SU-DHL-6 (cell line): ENCODE measurements around the gene IFITM2.
A peak's percentile ranks its signal among the peaks of the same experiment; 100 is the strongest.
"Not testable (repeated sequence)": the region's sequence is repeated elsewhere in the genome, so short reads cannot be mapped to it uniquely, and the experiment has no call there.

Experiments used
- H2AFZ ChIP-seq: fragments of 200-600 bp; sonication (generic); 2 replicates; pipeline ENCODE4 v1.6.1; 2014; ENCODE audit warnings: low read depth, mild to moderate bottlenecking, moderate library complexity, mixed read lengths, antibody characterized with exemption, low read length; ENCODE audit not compliant: severe bottlenecking
- H3F3A ChIP-seq: fragments of 200-600 bp; shearing (Covaris generic); 2 replicates; pipeline ENCODE4 v1.6.0; 2016; ENCODE audit warnings: antibody characterized with exemption, mild to moderate bottlenecking; ENCODE audit not compliant: insufficient read depth
- H3K27ac ChIP-seq: fragments of 200-600 bp; sonication (generic); 2 replicates; pipeline ENCODE4 v1.5.1; 2016; ENCODE audit warnings: low read depth, mild to moderate bottlenecking, low read length, moderate library complexity, mixed read lengths
- H3K27me3 ChIP-seq: fragments of 200-600 bp; sonication (generic), shearing (Covaris generic); 2 replicates; pipeline ENCODE4 v1.6.0; 2014; ENCODE audit warnings: mild to moderate bottlenecking, low read length
- H3K36me3 ChIP-seq: fragments of 200-600 bp; sonication (generic); 2 replicates; pipeline ENCODE4 v1.6.1; 2014; ENCODE audit warnings: mild to moderate bottlenecking, low read length, mixed read lengths
- H3K4me2 ChIP-seq: fragments of 300-600, 200-600 bp; shearing (Covaris generic), sonication (generic); 2 replicates; pipeline ENCODE4 v1.6.0; 2014; ENCODE audit warnings: low read length, low read depth, mild to moderate bottlenecking; ENCODE audit not compliant: poor library complexity, severe bottlenecking
- H3K4me3 ChIP-seq: fragments of 200-600 bp; sonication (generic); 2 replicates; pipeline ENCODE4 v1.5.1; 2014; ENCODE audit warnings: antibody characterized with exemption, low read length, mild to moderate bottlenecking, mixed read lengths; ENCODE audit not compliant: insufficient read depth, poor library complexity, severe bottlenecking
- H3K79me2 ChIP-seq: fragments of 200-600 bp; sonication (generic); 2 replicates; pipeline ENCODE4 v1.6.1; 2014; ENCODE audit warnings: mild to moderate bottlenecking, low read length, moderate library complexity; ENCODE audit not compliant: insufficient read depth
- H3K9ac ChIP-seq: fragments of 200-600 bp; sonication (generic); 2 replicates; pipeline ENCODE4 v1.7.0; 2014; ENCODE audit warnings: mild to moderate bottlenecking, low read length
- H3K9me2 ChIP-seq: fragments of 200-600 bp; sonication (generic); replicated peaks from 2 replicates; pipeline ENCODE4 v1.6.1; 2014; ENCODE audit warnings: low read length; ENCODE audit not compliant: insufficient read depth
- H3K9me3 ChIP-seq: fragments of 200-600 bp; sonication (generic); 2 replicates; pipeline ENCODE4 v1.6.1; 2014; ENCODE audit warnings: low read length, mixed read lengths; ENCODE audit not compliant: insufficient read depth
- H4K20me1 ChIP-seq: fragments of 200-600 bp; sonication (generic); 2 replicates; pipeline ENCODE4 v1.6.1; 2014; ENCODE audit warnings: low read depth, mild to moderate bottlenecking, antibody characterized with exemption, low read length, moderate library complexity, mixed read lengths
- EZH2phosphoT487 ChIP-seq: fragments of 200-600 bp; sonication (generic), shearing (Covaris generic); conservative IDR thresholded peaks from 2 replicates; pipeline ENCODE4 v1.6.1; 2018; ENCODE audit warnings: mild to moderate bottlenecking, antibody characterized with exemption, low read length, moderate library complexity, mixed read lengths
- TF ChIP-seq, protein P1 (sequence below): fragments of 200-600 bp; sonication (generic); IDR thresholded peaks from one replicate; pipeline ENCODE4 v1.5.1; 2017; ENCODE audit warnings: antibody characterized with exemption, mild to moderate bottlenecking, low read length, moderate library complexity; ENCODE audit not compliant: insufficient read depth, poor library complexity, severe bottlenecking

IFITM2 gene

GRCh38 chr11:331358-332060 is 23.9 kb downstream of the IFITM2 start:
- no peaks in the 10 kb centered on the region for H3K79me2 ChIP-seq
- H3K36me3 ChIP-seq: no peaks in the 10 kb centered on the region
- H3F3A ChIP-seq: peaks cover 25% of the 10 kb centered on the region
- H3K9me2 ChIP-seq: no peaks in the 10 kb centered on the region
- H4K20me1 ChIP-seq: no peaks in the 10 kb centered on the region
- peak overlapping the region; percentile 30 for H3K4me2 ChIP-seq
- no peaks in the 10 kb centered on the region for H3K27me3 ChIP-seq
- H3K4me3 ChIP-seq: no peak overlapping the region
- no peak overlapping the region for H2AFZ ChIP-seq
- TF ChIP-seq EZH2phosphoT487: no peak
- TF ChIP-seq, protein P1, sequence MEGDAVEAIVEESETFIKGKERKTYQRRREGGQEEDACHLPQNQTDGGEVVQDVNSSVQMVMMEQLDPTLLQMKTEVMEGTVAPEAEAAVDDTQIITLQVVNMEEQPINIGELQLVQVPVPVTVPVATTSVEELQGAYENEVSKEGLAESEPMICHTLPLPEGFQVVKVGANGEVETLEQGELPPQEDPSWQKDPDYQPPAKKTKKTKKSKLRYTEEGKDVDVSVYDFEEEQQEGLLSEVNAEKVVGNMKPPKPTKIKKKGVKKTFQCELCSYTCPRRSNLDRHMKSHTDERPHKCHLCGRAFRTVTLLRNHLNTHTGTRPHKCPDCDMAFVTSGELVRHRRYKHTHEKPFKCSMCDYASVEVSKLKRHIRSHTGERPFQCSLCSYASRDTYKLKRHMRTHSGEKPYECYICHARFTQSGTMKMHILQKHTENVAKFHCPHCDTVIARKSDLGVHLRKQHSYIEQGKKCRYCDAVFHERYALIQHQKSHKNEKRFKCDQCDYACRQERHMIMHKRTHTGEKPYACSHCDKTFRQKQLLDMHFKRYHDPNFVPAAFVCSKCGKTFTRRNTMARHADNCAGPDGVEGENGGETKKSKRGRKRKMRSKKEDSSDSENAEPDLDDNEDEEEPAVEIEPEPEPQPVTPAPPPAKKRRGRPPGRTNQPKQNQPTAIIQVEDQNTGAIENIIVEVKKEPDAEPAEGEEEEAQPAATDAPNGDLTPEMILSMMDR: no peak
- no peak overlapping the region for H3K9ac ChIP-seq
- peak overlapping the region; percentile 61 for H3K27ac ChIP-seq
- H3K9me3 ChIP-seq: no peaks in the 10 kb centered on the region

- Histone ChIP-seq H3K4me3 (no peak overlapping the region), H3K9ac (no peak overlapping the region), H2AFZ (no peak overlapping the region), H3F3A (peaks cover 14% of the 10 kb centered on the region; the same call in 1 of the 2 replicates), H3K9me2 (no peaks in the 10 kb centered on the region), H3K79me2 (no peaks in the 10 kb centered on the region), H3K27ac (no peak overlapping the region), H3K4me2 (no peak overlapping the region), H3K9me3 (no peaks in the 10 kb centered on the region), H3K36me3 (no peaks in the 10 kb centered on the region), H3K27me3 (no peaks in the 10 kb centered on the region), H4K20me1 (no peaks in the 10 kb centered on the region)
- TF ChIP-seq EZH2phosphoT487: no peak
- TF ChIP-seq, protein P1: no peak
Measured at GRCh38 chr11:332651-333480, 25.2 kb downstream of the IFITM2 start.

- not testable (repeated sequence) for H3K36me3 ChIP-seq, H3K9me2 ChIP-seq, H3K4me2 ChIP-seq, H3K4me3 ChIP-seq, H3K9ac ChIP-seq, H3K79me2 ChIP-seq, H3K27me3 ChIP-seq, H3K9me3 ChIP-seq, H4K20me1 ChIP-seq, H3K27ac ChIP-seq, H2AFZ ChIP-seq
- peaks cover 11% of the 10 kb centered on the region; the same call in 1 of the 2 replicates for H3F3A ChIP-seq
Measured at GRCh38 chr11:333616-334263, 26.1 kb downstream of the IFITM2 start.
